Measurements from ENCODE around the gene KDM3B. TPM values are rescaled to one million over a fixed set of nuclear protein-coding genes. Genes with fewer than 3 reads are reported as not detected.

The KDM3B gene
- total and polyA plus RNA-seq, 9 of the 15 experiments (the other 6 are each of a cell fraction or from before 2014, with no cell fraction given), result 13.8 to 62.8 (median 41.9) TPM

GRCh38 chr5:138470322-138471051, 118.0 kb downstream of the KDM3B start (continued):
- TF ChIP-seq ZBTB5 (IDR thresholded peaks at IDR 0.05) (0 out of 2 replicates have a peak, but pooled peaks have one; percentile 18), GTF2E2 (tag; IDR thresholded peaks at IDR 0.05) (no peak), TAL1 (IDR thresholded peaks at IDR 0.05) (no peak), CTCFL (IDR thresholded peaks at IDR 0.05; ENCODE audit: borderline replicate concordance, insufficient read depth, low read depth, low read length, poor library complexity, severe bottlenecking) (no peak), ETS2 (tag; IDR thresholded peaks at IDR 0.05; ENCODE audit: borderline replicate concordance, poor library complexity, severe bottlenecking) (no peak), HDAC6 (IDR thresholded peaks at IDR 0.05; ENCODE audit: low read depth, low read length) (0 out of 2 replicates have a peak, but pooled peaks have one; percentile 4), SMARCB1 (IDR thresholded peaks at IDR 0.05; ENCODE audit: insufficient read length, low read depth) (no peak), CUX1 (CRISPR knock-in tag; IDR thresholded peaks at IDR 0.05) (no peak), SIRT6 (IDR thresholded peaks at IDR 0.05; ENCODE audit: low read depth, low read length) (no peak), ZBTB7A (IDR thresholded peaks at IDR 0.05; ENCODE audit: borderline replicate concordance, control insufficient read depth, low read depth, low read length) (0 out of 2 replicates have a peak, but pooled peaks have one; percentile 1), ZKSCAN8 (CRISPR knock-in tag; IDR thresholded peaks at IDR 0.05) (no peak), ETV5 (CRISPR knock-in tag; IDR thresholded peaks at IDR 0.05; ENCODE audit: low read depth) (0 out of 2 replicates have a peak, but pooled peaks have one; percentile 5), BMI1 (IDR thresholded peaks at IDR 0.05; ENCODE audit: low read length) (no peak), ZNF707 (CRISPR knock-in tag; conservative IDR thresholded peaks at IDR 0.05) (no peak), SRSF7 (optimal IDR thresholded peaks at IDR 0.05; ENCODE audit: low read depth, low read length) (no peak), KAT8 (IDR thresholded peaks at IDR 0.05; ENCODE audit: low read depth) (no peak), U2AF1 (optimal IDR thresholded peaks at IDR 0.05; ENCODE audit: low read depth, low read length) (peak; percentile 28), ZNF785 (CRISPR knock-in tag; IDR thresholded peaks at IDR 0.05) (no peak), NR2F6 (CRISPR knock-in tag; IDR thresholded peaks at IDR 0.05) (no peak)
